GM19193 (cell line): ENCODE results near the gene CNGB1.

ENCODE experiments used
- POLR2A ChIP-seq: IDR thresholded peaks from 4 replicates; pipeline ENCODE4 v1.6.1; 2011; ENCODE audit not compliant: insufficient read depth, insufficient read length; ENCODE audit errors: extremely low read depth

The CNGB1 gene

DNA sequence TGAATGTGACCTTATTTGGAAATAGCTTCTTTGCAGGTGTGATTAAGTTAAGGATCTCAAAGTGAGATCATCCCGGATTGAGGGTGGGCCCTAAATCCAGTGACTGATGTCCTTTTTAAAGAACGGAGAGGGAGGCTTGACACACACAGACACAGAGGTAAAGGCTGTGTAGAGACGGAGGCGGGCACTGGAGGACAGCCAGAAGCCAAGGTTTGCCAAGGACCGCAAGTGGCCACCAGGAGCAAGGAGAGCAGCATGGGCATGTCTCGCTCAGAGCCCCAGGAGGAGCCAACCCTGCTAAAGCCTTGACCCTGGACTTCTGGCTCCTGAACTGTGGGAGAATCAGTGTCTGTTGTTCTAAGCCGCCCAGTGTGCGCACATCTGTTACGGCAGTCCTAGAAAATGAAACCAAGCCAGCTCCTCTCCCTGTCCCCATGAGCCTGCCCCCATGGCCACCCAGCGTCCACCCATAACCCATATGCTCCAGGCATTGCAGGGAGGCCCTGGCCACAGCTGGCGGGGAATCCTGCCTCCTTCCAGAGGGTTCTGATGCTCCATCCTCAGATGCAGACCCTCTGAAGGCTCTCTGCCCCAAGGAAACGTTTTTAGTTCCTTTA, 15.2 kb downstream of the CNGB1 start:
- no peak for TF ChIP-seq POLR2A

DNA sequence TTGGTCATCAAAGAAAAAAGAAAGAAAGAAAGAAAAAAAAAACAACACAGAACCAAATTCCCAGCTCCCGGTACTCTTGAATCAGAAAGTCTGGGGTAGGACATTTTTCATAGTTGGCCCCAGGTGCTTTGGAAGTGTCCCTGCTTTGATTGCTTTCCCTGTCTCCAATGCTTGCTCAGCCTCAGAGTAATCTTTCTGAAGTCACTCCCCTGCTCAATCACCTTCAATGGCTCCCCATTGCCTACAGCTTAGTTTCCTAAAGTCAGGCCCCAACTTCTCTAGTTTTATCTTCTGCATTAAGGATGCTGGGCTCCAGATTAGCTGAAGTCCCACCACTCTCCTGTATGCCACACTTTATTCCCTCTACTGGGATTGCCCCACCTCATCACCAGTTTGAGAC, 17.1 kb downstream of the CNGB1 start:
- no peak for TF ChIP-seq POLR2A

DNA sequence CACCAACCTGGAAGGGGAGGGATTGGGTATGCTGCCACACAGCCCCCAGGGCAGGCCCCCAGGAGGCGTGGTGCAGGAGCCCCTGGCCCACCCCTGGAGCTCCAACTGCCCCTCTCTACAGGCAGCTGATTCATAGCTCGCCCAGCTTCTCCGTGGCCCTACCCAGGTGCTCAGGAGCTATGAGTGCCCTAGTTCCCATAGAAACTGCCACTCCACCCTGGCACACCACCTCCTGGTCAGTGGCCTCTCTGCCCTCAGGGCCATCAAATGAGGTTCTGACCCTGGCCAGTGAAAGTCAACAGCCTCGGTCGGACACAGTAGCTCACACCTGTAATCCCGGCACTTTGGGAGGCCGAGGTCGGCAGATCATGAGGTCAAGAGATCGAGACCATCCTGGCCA, 18.0 kb downstream of the CNGB1 start:
- TF ChIP-seq POLR2A = no peak

DNA sequence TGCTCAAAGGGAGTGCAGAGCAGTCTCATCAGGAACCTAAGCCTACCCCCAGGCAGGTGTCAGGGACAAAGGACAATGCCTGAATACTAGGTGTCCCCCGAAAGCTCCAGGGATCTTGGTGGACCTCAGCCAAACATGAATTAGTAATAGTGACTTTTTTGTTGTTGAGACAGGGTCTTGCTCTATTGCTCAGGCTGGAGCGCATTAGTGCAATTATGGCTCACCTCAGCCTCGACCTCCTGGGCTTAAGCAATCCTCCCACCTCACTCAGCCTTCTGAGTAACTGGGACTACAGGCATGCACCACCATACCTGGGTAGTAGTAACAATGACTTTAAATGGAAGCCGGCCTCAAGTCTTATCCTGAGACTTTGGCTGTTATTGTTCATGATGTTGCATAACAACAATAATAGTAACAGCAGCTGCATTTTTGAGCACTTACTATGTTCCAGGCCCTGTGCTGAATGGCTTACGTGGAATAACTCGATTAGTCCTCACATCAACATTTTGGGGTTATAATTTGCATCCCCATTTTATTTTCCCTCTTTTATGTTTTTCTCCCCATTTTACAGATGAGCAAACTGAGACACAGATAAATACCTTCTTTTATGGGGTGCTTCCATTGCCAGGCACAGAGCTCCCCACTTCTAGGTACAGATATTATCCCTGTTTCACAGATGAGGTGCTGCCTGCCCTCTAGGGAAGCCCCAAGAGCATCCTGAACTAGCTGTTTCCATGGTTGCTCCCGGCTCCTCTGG, 19.5 kb downstream of the CNGB1 start:
- TF ChIP-seq POLR2A = no peak

- no peak for TF ChIP-seq POLR2A
These were observed 20.5 kb downstream of the CNGB1 start for GRCh38 chr16:57950382-57950781.

- TF ChIP-seq POLR2A = no peak
These were observed 21.2 kb downstream of the CNGB1 start for GRCh38 chr16:57949595-57950238.

- no peak for TF ChIP-seq POLR2A
These were observed 21.9 kb downstream of the CNGB1 start for GRCh38 chr16:57949013-57949412.

- TF ChIP-seq POLR2A = no peak
These were observed 22.9 kb downstream of the CNGB1 start for GRCh38 chr16:57948027-57948426.

DNA sequence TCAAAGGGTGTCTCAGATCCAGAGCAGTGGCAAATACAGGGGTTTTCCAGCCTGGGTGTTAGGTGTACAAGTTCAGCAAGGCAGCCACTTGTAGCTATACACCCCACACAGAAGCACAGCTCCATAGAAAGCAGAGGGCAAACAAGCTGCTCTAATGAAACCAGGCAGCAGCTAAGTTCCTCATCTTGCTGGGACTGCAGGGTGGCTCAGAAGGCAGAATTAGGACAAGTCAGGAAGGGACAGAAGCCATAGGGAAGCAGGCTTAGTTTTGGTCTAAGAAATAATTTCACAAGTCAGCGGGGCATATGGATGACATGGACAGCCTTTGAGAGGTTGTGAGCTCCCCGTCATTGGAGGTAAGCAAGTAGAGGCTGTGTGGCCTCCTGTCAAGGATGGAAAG, 23.7 kb downstream of the CNGB1 start:
- TF ChIP-seq POLR2A = no peak

GRCh38 chr16:57946181-57946801, 24.6 kb downstream of the CNGB1 start:
- no peak for TF ChIP-seq POLR2A

DNA sequence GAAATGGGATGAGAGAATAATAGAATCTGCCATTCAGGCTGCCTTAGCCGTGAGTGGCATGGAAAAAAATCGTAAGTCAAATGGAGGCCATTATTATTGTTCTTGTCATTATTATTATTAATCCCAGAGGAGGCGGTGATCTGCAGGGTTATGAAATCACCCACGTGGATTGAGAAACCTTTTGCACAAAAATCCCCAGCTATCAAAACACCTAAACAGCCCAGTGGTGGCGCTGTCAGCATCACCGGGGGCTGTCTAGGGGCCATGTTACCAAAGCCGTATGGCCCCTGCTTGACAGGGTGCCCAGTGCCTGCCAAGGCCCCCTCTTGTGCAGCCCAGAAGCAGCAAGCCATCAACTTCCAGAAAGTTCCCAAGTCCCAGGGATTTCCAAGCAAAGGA, 25.2 kb downstream of the CNGB1 start:
- TF ChIP-seq POLR2A = no peak

GRCh38 chr16:57944970-57945739, 25.8 kb downstream of the CNGB1 start:
- no peak for TF ChIP-seq POLR2A

DNA sequence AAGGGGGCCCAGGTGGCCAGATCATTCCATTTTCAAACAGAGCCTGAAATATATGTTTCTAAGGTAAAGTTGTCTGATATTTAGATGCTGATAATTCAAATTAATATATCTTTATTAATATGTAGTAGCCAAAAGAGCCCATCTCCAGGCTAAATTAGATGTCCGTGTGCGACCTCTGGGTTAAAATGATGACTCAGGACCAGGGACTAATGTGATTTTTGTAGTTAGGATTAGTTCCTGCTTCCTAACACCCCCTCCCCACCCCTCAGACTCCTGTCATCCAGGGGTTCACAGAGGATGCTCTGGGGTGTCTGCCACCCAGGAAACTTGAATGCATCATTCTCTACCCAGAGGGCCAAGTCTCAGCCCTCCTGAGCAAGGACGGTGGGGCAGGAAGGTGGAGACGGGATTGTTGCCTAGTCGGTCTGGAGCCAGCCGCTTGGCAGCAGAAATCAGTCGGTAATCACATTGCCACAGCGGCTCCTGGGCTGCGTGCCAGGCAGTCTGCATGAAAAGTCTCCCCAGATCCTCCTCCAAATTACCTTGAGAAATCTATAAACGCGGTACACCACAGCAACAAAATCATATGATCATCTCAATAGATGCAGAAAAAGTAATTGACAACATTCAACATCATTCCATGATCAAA, 29.8 kb downstream of the CNGB1 start:
- TF ChIP-seq POLR2A = no peak

DNA sequence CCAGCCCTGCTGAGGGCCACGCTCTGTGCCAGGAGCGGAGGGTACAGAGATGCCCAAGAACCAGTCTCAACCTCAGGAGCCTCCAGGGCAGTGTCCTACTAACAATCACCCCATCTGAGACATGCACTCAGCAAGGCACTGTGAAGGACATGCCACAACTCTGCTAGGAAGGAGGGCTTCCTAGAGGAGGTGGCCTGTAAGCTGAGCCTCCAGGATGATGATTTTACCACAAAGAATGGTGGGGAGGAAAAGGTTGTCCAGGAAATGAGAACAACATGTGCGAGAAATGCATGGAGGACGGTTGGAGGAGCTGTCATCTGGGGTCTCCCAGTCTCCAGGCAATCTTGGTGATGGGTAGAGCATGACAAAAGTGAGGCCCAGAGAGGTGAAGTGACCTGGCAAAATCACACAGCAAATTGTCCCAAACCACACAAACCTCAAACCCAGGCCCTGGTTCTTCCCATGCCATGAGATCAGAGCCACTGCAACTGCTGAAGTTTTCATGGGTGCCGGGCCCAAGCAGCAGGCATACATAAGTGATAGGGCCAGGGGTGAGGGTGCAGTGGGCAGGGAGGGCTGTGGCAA, 30.5 kb downstream of the CNGB1 start:
- TF ChIP-seq POLR2A = no peak
